HEK293T (cell line): ENCODE measurements around the gene SLC4A2.
A peak's percentile ranks its signal among the peaks of the same experiment; 100 is the strongest.

Experiments
- CTCF ChIA-PET: fragments of 350-600 bp; formaldehyde crosslinking; extraction: SDS; loops from one replicate; lab custom pipeline; 2021; ENCODE audit warnings: antibody characterized with exemption, inconsistent platforms; lab: Yijun Ruan, JAX
- POLR2A ChIA-PET: fragments of 350-600 bp; formaldehyde crosslinking; extraction: SDS; loops from one replicate; lab custom pipeline; 2020; ENCODE audit warnings: antibody characterized with exemption, inconsistent platforms; lab: Yijun Ruan, JAX
- DNase-seq: peaks from one replicate; pipeline ENCODE4 v3.0.0; 2012; ENCODE audit warnings: mixed read lengths; ENCODE audit errors: extremely low spot score
- ARNT ChIP-seq: fragments of 450-650 bp; IDR thresholded peaks from 2 replicates; pipeline ENCODE4 v1.6.1; 2017; ENCODE audit warnings: mild to moderate bottlenecking
- BHLHE40 ChIP-seq: fragments of 450-650 bp; IDR thresholded peaks from 2 replicates; pipeline ENCODE4 v1.6.1; 2016; ENCODE audit warnings: mild to moderate bottlenecking, moderate library complexity, borderline replicate concordance
- CTBP1 ChIP-seq: fragments of 450-650 bp; IDR thresholded peaks from 2 replicates; pipeline ENCODE4 v1.6.1; 2016; ENCODE audit warnings: borderline replicate concordance
- ELF4 ChIP-seq: fragments of 450-650 bp; IDR thresholded peaks from 2 replicates; pipeline ENCODE4 v1.6.1; 2017; ENCODE audit warnings: antibody characterized with exemption
- FOXA1 ChIP-seq: fragments of 450-650 bp; IDR thresholded peaks from 2 replicates; pipeline ENCODE4 v1.6.1; 2016; ENCODE audit warnings: mild to moderate bottlenecking
- FOXK2 ChIP-seq: fragments of 450-650 bp; IDR thresholded peaks from 2 replicates; pipeline ENCODE4 v1.6.1; 2016; ENCODE audit warnings: mild to moderate bottlenecking
- FOXM1 ChIP-seq: fragments of 450-650 bp; IDR thresholded peaks from 2 replicates; pipeline ENCODE4 v1.6.1; 2017; ENCODE audit warnings: mild to moderate bottlenecking, borderline replicate concordance
- HDGF ChIP-seq: fragments of 450-650 bp; IDR thresholded peaks from 2 replicates; pipeline ENCODE4 v1.6.1; 2017; ENCODE audit warnings: antibody characterized with exemption, borderline replicate concordance
- L3MBTL2 ChIP-seq: fragments of 450-650 bp; conservative IDR thresholded peaks from 2 replicates; pipeline ENCODE4 v1.6.1; 2016; ENCODE audit warnings: mild to moderate bottlenecking
- LEF1 ChIP-seq: fragments of 450-650 bp; IDR thresholded peaks from 2 replicates; pipeline ENCODE4 v1.6.1; 2017; ENCODE audit warnings: mild to moderate bottlenecking, borderline replicate concordance
- NFRKB ChIP-seq: fragments of 450-650 bp; IDR thresholded peaks from 2 replicates; pipeline ENCODE4 v1.6.1; 2016; ENCODE audit warnings: mild to moderate bottlenecking, moderate library complexity
- PKNOX1 ChIP-seq: fragments of 450-650 bp; IDR thresholded peaks from 2 replicates; pipeline ENCODE4 v1.6.1; 2016
- SP1 ChIP-seq: fragments of 450-650 bp; IDR thresholded peaks from 2 replicates; pipeline ENCODE4 v1.6.1; 2017
- SUZ12 ChIP-seq: fragments of 450-650 bp; IDR thresholded peaks from 2 replicates; pipeline ENCODE4 v1.6.1; 2016; ENCODE audit warnings: mild to moderate bottlenecking
- TARDBP ChIP-seq: fragments of 450-650 bp; IDR thresholded peaks from 2 replicates; pipeline ENCODE4 v1.6.1; 2016
- ZNF384 ChIP-seq: fragments of 450-650 bp; IDR thresholded peaks from 2 replicates; pipeline ENCODE4 v1.6.1; 2016

Gene SLC4A2

GRCh38 chr7:151075978-151076426 is 16.6 kb downstream of the SLC4A2 start:
- no peak for DNase-seq
- TF ChIP-seq HDGF: no peak
- no peak for TF ChIP-seq LEF1
- no peak for TF ChIP-seq CTBP1
- TF ChIP-seq L3MBTL2: no peak
- no peak for TF ChIP-seq PKNOX1
- no peak for TF ChIP-seq SP1
- TF ChIP-seq SUZ12: no peak
- no peak for TF ChIP-seq FOXK2
- no peak for TF ChIP-seq FOXA1
- TF ChIP-seq BHLHE40: no peak
- no peak for TF ChIP-seq NFRKB
- TF ChIP-seq ARNT: no peak
- no peak for TF ChIP-seq ZNF384
- no peak for TF ChIP-seq TARDBP
- no peak for TF ChIP-seq ELF4
- no peak for TF ChIP-seq FOXM1
- ChIA-PET POLR2A (interaction anchor here (0.9 to 4.7 kb wide), 4 partner anchors 8 to 37 kb away, joined by 3 to 38 read pairs (median 10); partner anchors contain the start of genes AGAP3, CDK5 and SLC4A2), CTCF (interaction anchor here (1.3 to 1.6 kb wide), 3 partner anchors 9 to 35 kb away, joined by 5 to 6 read pairs (median 6); no protein-coding TSS in a partner anchor)

GRCh38 chr7:151076863-151077704 is 17.7 kb downstream of the SLC4A2 start:
- ChIA-PET POLR2A (interaction anchor here (1.4 to 4.7 kb wide), 5 partner anchors 9 to 49 kb away, joined by 5 to 38 read pairs (median 11); partner anchors contain the start of genes ABCB8, AGAP3, CDK5 and SLC4A2), CTCF (interaction anchor here (0.6 to 1.6 kb wide), 5 partner anchors 10 to 133 kb away, joined by 4 to 6 read pairs (median 5); no protein-coding TSS in a partner anchor)
- TF ChIP-seq BHLHE40: no peak
- peak; percentile 71; the same call in 1 of the 2 replicates for TF ChIP-seq HDGF
- peak; percentile 62 for DNase-seq

GRCh38 chr7:151077705-151078232 is 18.4 kb downstream of the SLC4A2 start:
- TF ChIP-seq ARNT (no peak), ELF4 (no peak), SUZ12 (no peak), BHLHE40 (no peak), NFRKB (no peak), LEF1 (no peak), TARDBP (no peak), PKNOX1 (no peak), FOXA1 (no peak), ZNF384 (no peak), SP1 (no peak), HDGF (no peak), CTBP1 (no peak)
- ChIA-PET POLR2A (interaction anchor here (0.6 to 4.7 kb wide), 6 partner anchors 8 to 49 kb away, joined by 3 to 38 read pairs (median 9); partner anchors contain the start of genes ABCB8, AGAP3, CDK5 and SLC4A2), CTCF (interaction anchor here (1.6 kb wide), 2 partner anchors 31 to 33 kb away, joined by 5 to 6 read pairs; no protein-coding TSS in a partner anchor)
- DNase-seq: no peak

GRCh38 chr7:151078233-151079040 is 19.0 kb downstream of the SLC4A2 start:
- POLR2A ChIA-PET: interaction anchor here (0.6 to 4.7 kb wide), 4 partner anchors 11 to 50 kb away, joined by 3 to 38 read pairs (median 7); partner anchors contain the start of genes ABCB8, CDK5 and SLC4A2
- CTCF ChIA-PET: no interaction called here
- no peak for DNase-seq
- TF ChIP-seq SP1 (no peak), L3MBTL2 (no peak), ELF4 (no peak), FOXA1 (no peak), BHLHE40 (no peak), NFRKB (no peak), FOXK2 (no peak), SUZ12 (no peak), TARDBP (no peak), ZNF384 (no peak)

GRCh38 chr7:151079199-151079910 is 20.0 kb downstream of the SLC4A2 start:
- DNase-seq: no peak
- ChIA-PET CTCF (no interaction called here), POLR2A (interaction anchor here (1.1 to 4.7 kb wide), 4 partner anchors 11 to 173 kb away, joined by 3 to 38 read pairs (median 8); partner anchors contain the start of genes ABCB8, CDK5 and SLC4A2)
- no peak for TF ChIP-seq TARDBP
- TF ChIP-seq FOXK2: no peak
- no peak for TF ChIP-seq ARNT
- no peak for TF ChIP-seq ELF4
- TF ChIP-seq LEF1: no peak
- TF ChIP-seq L3MBTL2: no peak
- no peak for TF ChIP-seq FOXA1
- TF ChIP-seq SP1: no peak
- no peak for TF ChIP-seq SUZ12
- no peak for TF ChIP-seq CTBP1
- TF ChIP-seq PKNOX1: no peak
- no peak for TF ChIP-seq HDGF
- TF ChIP-seq ZNF384: no peak
- TF ChIP-seq BHLHE40: no peak
- no peak for TF ChIP-seq NFRKB
- no peak for TF ChIP-seq FOXM1
